ENCODE results near the gene RASSF1. TPM values are rescaled to one million over a fixed set of nuclear protein-coding genes. Genes with fewer than 3 reads are reported as not detected.

The RASSF1 gene
- total and polyA plus RNA-seq, 2 of the 8 experiments (the other 6 are each of a cell fraction or from before 2014, with no cell fraction given) = 10.3 to 15.7 TPM

DNA sequence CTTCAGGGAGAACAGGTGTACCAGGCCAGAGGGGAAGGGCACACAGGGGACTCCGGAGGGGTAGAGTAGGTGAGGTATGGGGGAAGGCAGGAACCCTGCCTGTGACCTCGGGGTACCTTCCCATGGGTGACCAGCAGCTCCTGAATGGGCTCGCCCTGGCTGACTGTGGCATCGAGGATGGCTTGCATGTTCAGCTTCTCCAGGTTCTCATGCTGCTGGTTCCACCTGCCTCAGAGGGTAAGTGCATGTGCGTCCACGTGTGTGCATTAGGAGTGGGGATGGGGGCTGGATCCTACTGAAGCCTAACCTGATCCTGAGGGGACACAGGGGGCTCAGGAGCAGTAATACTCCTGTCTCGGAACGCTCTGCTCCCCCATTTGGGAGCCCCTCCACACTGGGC, 4.4 kb upstream of the RASSF1 start (continued):
- TF ChIP-seq, protein P1, sequence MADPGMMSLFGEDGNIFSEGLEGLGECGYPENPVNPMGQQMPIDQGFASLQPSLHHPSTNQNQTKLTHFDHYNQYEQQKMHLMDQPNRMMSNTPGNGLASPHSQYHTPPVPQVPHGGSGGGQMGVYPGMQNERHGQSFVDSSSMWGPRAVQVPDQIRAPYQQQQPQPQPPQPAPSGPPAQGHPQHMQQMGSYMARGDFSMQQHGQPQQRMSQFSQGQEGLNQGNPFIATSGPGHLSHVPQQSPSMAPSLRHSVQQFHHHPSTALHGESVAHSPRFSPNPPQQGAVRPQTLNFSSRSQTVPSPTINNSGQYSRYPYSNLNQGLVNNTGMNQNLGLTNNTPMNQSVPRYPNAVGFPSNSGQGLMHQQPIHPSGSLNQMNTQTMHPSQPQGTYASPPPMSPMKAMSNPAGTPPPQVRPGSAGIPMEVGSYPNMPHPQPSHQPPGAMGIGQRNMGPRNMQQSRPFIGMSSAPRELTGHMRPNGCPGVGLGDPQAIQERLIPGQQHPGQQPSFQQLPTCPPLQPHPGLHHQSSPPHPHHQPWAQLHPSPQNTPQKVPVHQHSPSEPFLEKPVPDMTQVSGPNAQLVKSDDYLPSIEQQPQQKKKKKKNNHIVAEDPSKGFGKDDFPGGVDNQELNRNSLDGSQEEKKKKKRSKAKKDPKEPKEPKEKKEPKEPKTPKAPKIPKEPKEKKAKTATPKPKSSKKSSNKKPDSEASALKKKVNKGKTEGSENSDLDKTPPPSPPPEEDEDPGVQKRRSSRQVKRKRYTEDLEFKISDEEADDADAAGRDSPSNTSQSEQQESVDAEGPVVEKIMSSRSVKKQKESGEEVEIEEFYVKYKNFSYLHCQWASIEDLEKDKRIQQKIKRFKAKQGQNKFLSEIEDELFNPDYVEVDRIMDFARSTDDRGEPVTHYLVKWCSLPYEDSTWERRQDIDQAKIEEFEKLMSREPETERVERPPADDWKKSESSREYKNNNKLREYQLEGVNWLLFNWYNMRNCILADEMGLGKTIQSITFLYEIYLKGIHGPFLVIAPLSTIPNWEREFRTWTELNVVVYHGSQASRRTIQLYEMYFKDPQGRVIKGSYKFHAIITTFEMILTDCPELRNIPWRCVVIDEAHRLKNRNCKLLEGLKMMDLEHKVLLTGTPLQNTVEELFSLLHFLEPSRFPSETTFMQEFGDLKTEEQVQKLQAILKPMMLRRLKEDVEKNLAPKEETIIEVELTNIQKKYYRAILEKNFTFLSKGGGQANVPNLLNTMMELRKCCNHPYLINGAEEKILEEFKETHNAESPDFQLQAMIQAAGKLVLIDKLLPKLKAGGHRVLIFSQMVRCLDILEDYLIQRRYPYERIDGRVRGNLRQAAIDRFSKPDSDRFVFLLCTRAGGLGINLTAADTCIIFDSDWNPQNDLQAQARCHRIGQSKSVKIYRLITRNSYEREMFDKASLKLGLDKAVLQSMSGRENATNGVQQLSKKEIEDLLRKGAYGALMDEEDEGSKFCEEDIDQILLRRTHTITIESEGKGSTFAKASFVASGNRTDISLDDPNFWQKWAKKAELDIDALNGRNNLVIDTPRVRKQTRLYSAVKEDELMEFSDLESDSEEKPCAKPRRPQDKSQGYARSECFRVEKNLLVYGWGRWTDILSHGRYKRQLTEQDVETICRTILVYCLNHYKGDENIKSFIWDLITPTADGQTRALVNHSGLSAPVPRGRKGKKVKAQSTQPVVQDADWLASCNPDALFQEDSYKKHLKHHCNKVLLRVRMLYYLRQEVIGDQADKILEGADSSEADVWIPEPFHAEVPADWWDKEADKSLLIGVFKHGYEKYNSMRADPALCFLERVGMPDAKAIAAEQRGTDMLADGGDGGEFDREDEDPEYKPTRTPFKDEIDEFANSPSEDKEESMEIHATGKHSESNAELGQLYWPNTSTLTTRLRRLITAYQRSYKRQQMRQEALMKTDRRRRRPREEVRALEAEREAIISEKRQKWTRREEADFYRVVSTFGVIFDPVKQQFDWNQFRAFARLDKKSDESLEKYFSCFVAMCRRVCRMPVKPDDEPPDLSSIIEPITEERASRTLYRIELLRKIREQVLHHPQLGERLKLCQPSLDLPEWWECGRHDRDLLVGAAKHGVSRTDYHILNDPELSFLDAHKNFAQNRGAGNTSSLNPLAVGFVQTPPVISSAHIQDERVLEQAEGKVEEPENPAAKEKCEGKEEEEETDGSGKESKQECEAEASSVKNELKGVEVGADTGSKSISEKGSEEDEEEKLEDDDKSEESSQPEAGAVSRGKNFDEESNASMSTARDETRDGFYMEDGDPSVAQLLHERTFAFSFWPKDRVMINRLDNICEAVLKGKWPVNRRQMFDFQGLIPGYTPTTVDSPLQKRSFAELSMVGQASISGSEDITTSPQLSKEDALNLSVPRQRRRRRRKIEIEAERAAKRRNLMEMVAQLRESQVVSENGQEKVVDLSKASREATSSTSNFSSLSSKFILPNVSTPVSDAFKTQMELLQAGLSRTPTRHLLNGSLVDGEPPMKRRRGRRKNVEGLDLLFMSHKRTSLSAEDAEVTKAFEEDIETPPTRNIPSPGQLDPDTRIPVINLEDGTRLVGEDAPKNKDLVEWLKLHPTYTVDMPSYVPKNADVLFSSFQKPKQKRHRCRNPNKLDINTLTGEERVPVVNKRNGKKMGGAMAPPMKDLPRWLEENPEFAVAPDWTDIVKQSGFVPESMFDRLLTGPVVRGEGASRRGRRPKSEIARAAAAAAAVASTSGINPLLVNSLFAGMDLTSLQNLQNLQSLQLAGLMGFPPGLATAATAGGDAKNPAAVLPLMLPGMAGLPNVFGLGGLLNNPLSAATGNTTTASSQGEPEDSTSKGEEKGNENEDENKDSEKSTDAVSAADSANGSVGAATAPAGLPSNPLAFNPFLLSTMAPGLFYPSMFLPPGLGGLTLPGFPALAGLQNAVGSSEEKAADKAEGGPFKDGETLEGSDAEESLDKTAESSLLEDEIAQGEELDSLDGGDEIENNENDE (IDR thresholded peaks at IDR 0.05; ENCODE audit: insufficient replicate concordance, low read length) = no peak
- TF ChIP-seq CREB1 (IDR thresholded peaks at IDR 0.05) (no peak), PHF8 (conservative IDR thresholded peaks at IDR 0.05; ENCODE audit: low read depth, low read length) (no peak), SP1 (IDR thresholded peaks at IDR 0.05; ENCODE audit: low read depth, low read length) (no peak), ZNF274 (IDR thresholded peaks at IDR 0.05; ENCODE audit: borderline replicate concordance, extremely low read depth, low read length) (no peak)
- TF ChIP-seq, protein P2, sequence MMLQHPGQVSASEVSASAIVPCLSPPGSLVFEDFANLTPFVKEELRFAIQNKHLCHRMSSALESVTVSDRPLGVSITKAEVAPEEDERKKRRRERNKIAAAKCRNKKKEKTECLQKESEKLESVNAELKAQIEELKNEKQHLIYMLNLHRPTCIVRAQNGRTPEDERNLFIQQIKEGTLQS (IDR thresholded peaks at IDR 0.05; ENCODE audit: insufficient read depth, low read depth, low read length) = no peak

Measured in H1 (cell line).